HG03558 (cell line): Measurements from ENCODE around the gene L3MBTL3.
A peak's percentile ranks its signal among the peaks of the same experiment; 100 is the strongest.
"Not testable (repeated sequence)": the region's sequence is repeated elsewhere in the genome, so short reads cannot be mapped to it uniquely, and the experiment has no call there.

Experiments used
- ATAC-seq: cut with Tn5 transposase; IDR thresholded peaks from one replicate; pipeline ENCODE4 v1.9.1; 2021; ENCODE audit warnings: moderate number of reproducible peaks; ENCODE audit not compliant: unreplicated experiment; ENCODE audit errors: extremely low read depth

L3MBTL3 gene

GRCh38 chr6:130069485-130069884 is 51.1 kb downstream of the L3MBTL3 start:
- ATAC-seq: no peak

GRCh38 chr6:130070326-130070725 is 51.9 kb downstream of the L3MBTL3 start:
- no peak for ATAC-seq

GRCh38 chr6:130070792-130071191 is 52.4 kb downstream of the L3MBTL3 start:
- no peak for ATAC-seq

GRCh38 chr6:130075879-130076460 is 57.6 kb downstream of the L3MBTL3 start:
- no peak for ATAC-seq

- ATAC-seq: no peak
Measured at GRCh38 chr6:130076512-130076911, 58.1 kb downstream of the L3MBTL3 start.

GRCh38 chr6:130090796-130091195 is 72.4 kb downstream of the L3MBTL3 start:
- ATAC-seq: no peak

GRCh38 chr6:130093546-130093945 is 75.2 kb downstream of the L3MBTL3 start:
- no peak for ATAC-seq

GRCh38 chr6:130098317-130098716 is 79.9 kb downstream of the L3MBTL3 start:
- ATAC-seq: no peak

GRCh38 chr6:130099119-130099518 is 80.7 kb downstream of the L3MBTL3 start:
- no peak for ATAC-seq

GRCh38 chr6:130105996-130106704 is 87.8 kb downstream of the L3MBTL3 start:
- ATAC-seq: peak; percentile 53

- ATAC-seq: no peak
Measured at GRCh38 chr6:130107710-130108109, 89.3 kb downstream of the L3MBTL3 start.

- ATAC-seq: no peak
Measured at GRCh38 chr6:130111031-130111430, 92.7 kb downstream of the L3MBTL3 start.

- ATAC-seq: no peak
Measured at GRCh38 chr6:130113201-130113710, 94.9 kb downstream of the L3MBTL3 start.

- peak; percentile 91 for ATAC-seq
Measured at GRCh38 chr6:130115036-130115435, 96.7 kb downstream of the L3MBTL3 start.

- no peak for ATAC-seq
Measured at GRCh38 chr6:130116273-130116672, 97.9 kb downstream of the L3MBTL3 start.

GRCh38 chr6:130117187-130117701 is 98.9 kb downstream of the L3MBTL3 start:
- ATAC-seq: not testable (repeated sequence)

- no peak for ATAC-seq
Measured at GRCh38 chr6:130118236-130118635, 99.9 kb downstream of the L3MBTL3 start.

- no peak for ATAC-seq
Measured at GRCh38 chr6:130119211-130119610, 100.8 kb downstream of the L3MBTL3 start.

- no peak for ATAC-seq
Measured at GRCh38 chr6:130120731-130121130, 102.3 kb downstream of the L3MBTL3 start.

GRCh38 chr6:130122243-130122642 is 103.9 kb downstream of the L3MBTL3 start:
- no peak for ATAC-seq

- ATAC-seq: no peak
Measured at GRCh38 chr6:130127195-130127594, 108.8 kb downstream of the L3MBTL3 start.

- ATAC-seq: no peak
Measured at GRCh38 chr6:130128326-130128725, 109.9 kb downstream of the L3MBTL3 start.
